Type B pancreatic cell (in vitro differentiated cells): ENCODE results near the gene CNN2. TPM values are rescaled to one million over a fixed set of nuclear protein-coding genes. Genes with fewer than 3 reads are reported as not detected.

Experiments used
- DNase-seq: peaks from one replicate; pipeline ENCODE4 v3.0.0; 2021; ENCODE audit warnings: mixed read lengths; ENCODE audit not compliant: unreplicated experiment; ENCODE audit errors: extremely low spot score
- H3K27ac Mint-ChIP-seq: 2 replicates; pipeline ENCODE4 v1.8.0; 2021; ENCODE audit warnings: mild to moderate bottlenecking, mixed read lengths
- H3K27me3 Mint-ChIP-seq: 2 replicates; pipeline ENCODE4 v1.8.0; 2021; ENCODE audit warnings: mixed read lengths
- H3K36me3 Mint-ChIP-seq: 2 replicates; pipeline ENCODE4 v1.8.0; 2021; ENCODE audit warnings: mixed read lengths
- H3K4me1 Mint-ChIP-seq: one replicate; pipeline ENCODE4 v1.8.0; 2021; ENCODE audit warnings: mixed read lengths; ENCODE audit not compliant: unreplicated experiment
- H3K4me3 Mint-ChIP-seq: 2 replicates; pipeline ENCODE4 v1.8.0; 2021; ENCODE audit warnings: mild to moderate bottlenecking, mixed read lengths
- H3K9me3 Mint-ChIP-seq: 2 replicates; pipeline ENCODE4 v1.8.0; 2021; ENCODE audit warnings: mixed read lengths
- CTCF ChIP-seq: fragments of 200-600 bp; sonication (generic); conservative IDR thresholded peaks from 2 replicates; pipeline ENCODE4 v1.5.0; 2021; ENCODE audit warnings: antibody characterized with exemption, mild to moderate bottlenecking
- total RNA-seq: library from RNA; stranded (reverse); gene quantifications from 2 replicates; pipeline ENCODE4 v1.2.1, GENCODE V29; 2021; ENCODE audit warnings: low replicate concordance

The CNN2 gene
- total RNA-seq, 1 donor from 2014 or later: 276 TPM

- H3K27ac Mint-ChIP-seq: no peak overlapping the region
- no peaks in the 10 kb centered on the region for H3K9me3 Mint-ChIP-seq
- no peak for DNase-seq
- TF ChIP-seq CTCF: no peak
- no peaks in the 10 kb centered on the region for H3K4me1 Mint-ChIP-seq
- no peak overlapping the region for H3K4me3 Mint-ChIP-seq
- H3K36me3 Mint-ChIP-seq: no peaks in the 10 kb centered on the region
- no peaks in the 10 kb centered on the region for H3K27me3 Mint-ChIP-seq
Observed at GRCh38 chr19:1047696-1048147, 21.3 kb downstream of the CNN2 start.

GRCh38 chr19:1049106-1049505, 22.7 kb downstream of the CNN2 start:
- Mint-ChIP-seq H3K4me3 (no peak overlapping the region), H3K27ac (no peak overlapping the region), H3K4me1 (no peaks in the 10 kb centered on the region), H3K9me3 (no peaks in the 10 kb centered on the region), H3K36me3 (no peaks in the 10 kb centered on the region), H3K27me3 (no peaks in the 10 kb centered on the region)
- DNase-seq: no peak
- TF ChIP-seq CTCF: no peak

GRCh38 chr19:1049800-1050199, 23.4 kb downstream of the CNN2 start:
- H3K9me3 Mint-ChIP-seq: no peaks in the 10 kb centered on the region
- no peak for TF ChIP-seq CTCF
- DNase-seq: no peak
- H3K27me3 Mint-ChIP-seq: no peaks in the 10 kb centered on the region
- H3K27ac Mint-ChIP-seq: no peak overlapping the region
- H3K36me3 Mint-ChIP-seq: no peaks in the 10 kb centered on the region
- H3K4me1 Mint-ChIP-seq: no peaks in the 10 kb centered on the region
- no peak overlapping the region for H3K4me3 Mint-ChIP-seq

- H3K9me3 Mint-ChIP-seq: no peaks in the 10 kb centered on the region
- H3K36me3 Mint-ChIP-seq: no peaks in the 10 kb centered on the region
- TF ChIP-seq CTCF: no peak
- no peaks in the 10 kb centered on the region for H3K4me1 Mint-ChIP-seq
- no peak for DNase-seq
- H3K27ac Mint-ChIP-seq: no peak overlapping the region
- no peak overlapping the region for H3K4me3 Mint-ChIP-seq
- no peaks in the 10 kb centered on the region for H3K27me3 Mint-ChIP-seq
Observed at GRCh38 chr19:1050989-1051788, 24.8 kb downstream of the CNN2 start.

- no peak overlapping the region for H3K27ac Mint-ChIP-seq
Observed at GRCh38 chr19:1051791-1052190, 25.4 kb downstream of the CNN2 start.

More at GRCh38 chr19:1051791-1052190, 25.4 kb downstream of the CNN2 start:
- H3K4me1 Mint-ChIP-seq: no peaks in the 10 kb centered on the region
- H3K9me3 Mint-ChIP-seq: no peaks in the 10 kb centered on the region
- no peak overlapping the region for H3K4me3 Mint-ChIP-seq
- peaks cover 3% of the 10 kb centered on the region for H3K36me3 Mint-ChIP-seq
- no peak for DNase-seq
- TF ChIP-seq CTCF: no peak
- no peaks in the 10 kb centered on the region for H3K27me3 Mint-ChIP-seq
